ENCODE data around the gene NEMP2. TPM values are rescaled to one million over a fixed set of nuclear protein-coding genes. Genes with fewer than 3 reads are reported as not detected.

The NEMP2 gene
- total and polyA plus RNA-seq, 2 of the 8 experiments (the other 6 are each of a cell fraction or from before 2014, with no cell fraction given) = 3.1 to 5.3 TPM

GRCh38 chr2:190526105-190526750 lies 8.3 kb downstream of the NEMP2 start:
- no peak overlapping the region for H2AFZ ChIP-seq (ENCODE audit: low read length)
- no peak overlapping the region for H3K4ac ChIP-seq (replicated peaks; ENCODE audit: insufficient read length, low read depth, low read length)
- H3K23ac ChIP-seq (ENCODE audit: insufficient read length) = no peak overlapping the region
- no peak overlapping the region for H3K27ac ChIP-seq (ENCODE audit: low read depth, low read length)
- no peak overlapping the region for H3K56ac ChIP-seq (replicated peaks; ENCODE audit: insufficient read length, low read depth, low read length)
- H3K14ac ChIP-seq (ENCODE audit: insufficient read length) = no peak overlapping the region
- no peaks in the 10 kb centered on the region for H3K9me3 ChIP-seq (ENCODE audit: insufficient read depth in 2 of 2, low read depth in 1 of 2, low read length in 1 of 2)
- no peak overlapping the region for H4K5ac ChIP-seq (ENCODE audit: insufficient read length, low read depth, low read length)
- 93% methylated on average over 3 of the region's 4 CpGs; no CpG with 5 or more reads in 1 of the 2 experiments for WGBS, 2 experiments (ENCODE audit: extremely low coverage in 1 of 2, insufficient coverage in 1 of 2, insufficient read length in 1 of 2, insufficient replicate concordance in 2 of 2, low coverage in 1 of 2, low lambda C conversion rate in 2 of 2, missing lambda C conversion rate in 1 of 2)
- H3K18ac ChIP-seq (ENCODE audit: extremely low read depth, low read length) = no peak overlapping the region
- no peak for FAIRE-seq
- no peak overlapping the region for H3K4me3 ChIP-seq (ENCODE audit: extremely low read depth in 1 of 4, insufficient read depth in 2 of 4, low read depth in 3 of 4, low read length in 4 of 4)
- ChIA-PET CTCF (ENCODE audit: partially characterized antibody) (interaction anchor here (0.6 to 1.2 kb wide), 3 partner anchors 25 to 438 kb away, joined by 3 read pairs; no protein-coding TSS in a partner anchor), POLR2A (ENCODE audit: partially characterized antibody) (no interaction called here)
- no peak overlapping the region for H2BK120ac ChIP-seq (replicated peaks; ENCODE audit: low read depth, low read length)
- H4K8ac ChIP-seq (ENCODE audit: extremely low read depth, insufficient read depth, low read length) = no peak overlapping the region
- no peak overlapping the region for H2AK5ac ChIP-seq (ENCODE audit: low read depth, low read length)
- H3K4me2 ChIP-seq (ENCODE audit: insufficient read depth in 1 of 2, low read depth in 2 of 2, low read length in 2 of 2) = no peak overlapping the region
- no peak overlapping the region for H2BK5ac ChIP-seq (ENCODE audit: low read depth, low read length)
- H3K79me2 ChIP-seq (ENCODE audit: control insufficient read depth in 1 of 2, insufficient read depth in 2 of 2, low read length in 2 of 2) = no peaks in the 10 kb centered on the region
- DNase-seq (ENCODE audit: low read depth in 1 of 2, low spot score in 2 of 2) = no peak
- H3K4me1 ChIP-seq (replicated peaks in 1 of 4; ENCODE audit: control insufficient read depth in 3 of 4, insufficient read depth in 4 of 4, low read length in 3 of 4) = peaks cover 0 to 2% (median 0%) of the 10 kb centered on the region in 4 experiments; a peak in 1 of 7 replicates
- H4K91ac ChIP-seq (replicated peaks; ENCODE audit: insufficient read length, low read length) = no peak overlapping the region
- TF ChIP-seq CHD2 (IDR thresholded peaks at IDR 0.05; ENCODE audit: low read length) = no peak
- 0 out of 2 replicates have a peak, but pooled peaks have one; percentile 19 for TF ChIP-seq TEAD4 (IDR thresholded peaks at IDR 0.05; ENCODE audit: low read depth, low read length)
- no peak for TF ChIP-seq EZH2 (IDR thresholded peaks at IDR 0.05; ENCODE audit: low read depth, low read length, severe bottlenecking)
- TF ChIP-seq CBX5 (IDR thresholded peaks at IDR 0.05; ENCODE audit: low read depth, low read length) = no peak
- H3K23me2 ChIP-seq (ENCODE audit: low read depth, low read length) = no peaks in the 10 kb centered on the region
- no peak overlapping the region for H3K9ac ChIP-seq (replicated peaks in 1 of 4; ENCODE audit: extremely low read depth in 1 of 4, low read depth in 3 of 4, low read length in 3 of 4)
- H3K27me3 ChIP-seq (replicated peaks in 1 of 4; ENCODE audit: control insufficient read depth in 3 of 4, extremely low read depth in 1 of 4, insufficient read depth in 3 of 4, low read length in 3 of 4) = no peaks in the 10 kb centered on the region
- H4K20me1 ChIP-seq (replicated peaks in 1 of 2; ENCODE audit: control insufficient read depth in 1 of 2, insufficient read depth in 2 of 2, low read length in 2 of 2) = no peaks in the 10 kb centered on the region
- H3K36me3 ChIP-seq (ENCODE audit: control insufficient read depth in 2 of 4, insufficient read depth in 4 of 4, low read length in 3 of 4) = no peaks in the 10 kb centered on the region
- no peak overlapping the region for H2BK12ac ChIP-seq (ENCODE audit: low read depth, low read length)
- H2BK15ac ChIP-seq (ENCODE audit: low read length) = no peak overlapping the region
- H2BK20ac ChIP-seq (ENCODE audit: low read length) = no peak overlapping the region
- no peaks in the 10 kb centered on the region for H3K79me1 ChIP-seq (ENCODE audit: low read depth, low read length)

Data from H1 (cell line).